GM18499 (cell line): ENCODE measurements around the gene IKZF1.
A peak's percentile ranks its signal among the peaks of the same experiment; 100 is the strongest.

Experiments used
- ATAC-seq: cut with Tn5 transposase; IDR thresholded peaks from one replicate; pipeline ENCODE4 v1.9.1; 2021; ENCODE audit warnings: moderate number of reproducible peaks; ENCODE audit not compliant: insufficient read depth, unreplicated experiment

Gene IKZF1

DNA sequence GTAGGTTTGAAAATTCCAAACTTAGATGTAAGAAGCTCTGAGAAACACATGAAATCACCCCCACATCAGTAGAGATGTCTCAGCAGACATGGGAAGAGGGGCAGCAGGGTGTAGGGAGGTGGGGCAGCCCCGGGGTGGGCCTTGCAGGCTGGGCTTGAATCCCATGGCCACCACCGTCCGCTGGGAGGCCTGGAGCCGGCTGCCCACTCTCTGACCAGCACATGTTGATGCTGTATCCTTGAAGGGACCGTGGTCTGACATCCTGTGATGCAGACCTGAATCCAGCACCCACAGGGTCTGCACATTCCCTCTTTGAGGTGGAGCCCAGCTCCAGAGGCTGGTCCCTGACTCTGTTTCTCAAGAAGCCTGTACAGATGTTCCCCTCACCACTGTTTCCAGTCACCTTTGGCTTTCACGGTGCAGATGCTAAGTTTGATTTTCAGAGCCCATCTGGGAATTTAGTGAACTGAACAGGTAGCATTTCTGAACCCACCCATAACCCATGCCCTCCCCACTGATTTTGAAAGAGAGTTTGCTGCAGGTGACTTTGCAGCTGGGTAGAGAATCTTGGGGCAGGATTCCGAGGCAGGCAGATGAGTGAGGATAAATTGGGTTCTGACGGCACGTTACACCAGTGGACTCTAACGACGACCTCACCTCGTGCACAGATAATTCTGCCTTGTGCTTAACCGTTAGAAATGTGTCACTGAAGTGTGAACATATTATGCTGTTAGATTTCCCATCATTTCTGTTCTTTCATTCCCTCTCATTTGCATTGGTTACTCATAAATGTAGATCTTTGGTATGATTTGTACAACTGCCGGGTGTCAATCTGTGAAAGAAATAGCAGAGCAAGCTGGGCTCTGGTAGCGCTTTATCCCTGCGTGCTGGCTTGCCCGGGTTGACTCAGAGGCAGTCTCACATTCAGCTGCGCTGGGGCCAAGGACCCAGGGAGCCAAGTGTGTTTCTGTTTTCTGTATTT is 45.7 kb downstream of the IKZF1 start:
- ATAC-seq: peak; percentile 64

DNA sequence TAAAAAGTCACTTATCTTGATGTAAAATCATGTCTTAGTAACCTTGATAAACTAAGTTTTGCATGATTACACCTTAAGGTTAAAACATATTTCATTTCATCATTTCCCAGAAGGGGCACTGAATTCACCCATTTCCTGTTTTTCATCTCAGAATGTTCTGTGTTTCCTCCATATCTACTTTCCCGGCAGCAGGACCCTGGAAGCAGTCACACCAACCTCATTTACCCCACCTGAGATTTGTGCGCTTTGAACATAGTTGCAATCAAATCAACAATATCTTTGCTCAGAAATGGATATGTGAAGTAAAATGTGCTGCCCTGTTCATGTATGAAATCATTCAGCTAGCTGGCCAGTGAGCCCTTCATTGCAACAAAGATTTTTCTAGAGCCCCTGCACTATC is 46.8 kb downstream of the IKZF1 start:
- no peak for ATAC-seq

DNA sequence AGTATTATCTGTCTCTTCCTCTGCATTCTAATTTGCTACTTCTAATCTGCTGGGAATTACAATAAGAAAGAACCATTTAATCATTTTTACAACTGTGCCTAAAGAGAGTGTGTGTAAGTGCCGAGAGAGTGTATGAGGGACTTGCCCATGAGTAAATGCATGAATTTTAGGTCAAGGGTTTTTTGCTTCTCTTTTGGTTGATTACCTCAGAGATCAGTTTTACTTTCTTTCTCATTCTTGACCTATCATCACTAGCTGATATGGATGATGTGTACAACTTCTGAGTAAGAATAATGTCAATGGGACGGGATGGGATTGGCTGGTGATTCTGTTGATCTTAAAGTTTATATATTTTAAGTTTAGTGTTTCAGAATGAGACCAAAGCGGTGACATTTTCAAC is 47.8 kb downstream of the IKZF1 start:
- ATAC-seq: peak; percentile 89

DNA sequence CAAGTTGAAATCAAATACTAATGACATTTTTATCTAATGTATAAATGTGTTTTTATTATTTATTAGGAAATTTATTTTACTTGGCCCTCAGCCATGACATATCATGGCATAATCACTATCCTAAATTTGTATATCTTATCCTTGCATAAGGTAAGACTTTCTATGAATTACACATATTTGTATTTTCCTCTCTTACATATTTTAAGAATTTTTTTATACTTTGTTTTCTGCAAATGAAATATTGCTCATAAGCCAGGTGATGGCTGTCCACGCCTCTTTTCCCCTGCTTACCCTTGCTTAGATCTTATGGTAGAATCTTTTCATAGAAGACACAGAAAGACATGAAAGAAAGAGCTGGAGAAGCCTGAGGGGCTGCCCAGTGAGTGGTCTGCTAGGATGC is 48.2 kb downstream of the IKZF1 start:
- no peak for ATAC-seq

DNA sequence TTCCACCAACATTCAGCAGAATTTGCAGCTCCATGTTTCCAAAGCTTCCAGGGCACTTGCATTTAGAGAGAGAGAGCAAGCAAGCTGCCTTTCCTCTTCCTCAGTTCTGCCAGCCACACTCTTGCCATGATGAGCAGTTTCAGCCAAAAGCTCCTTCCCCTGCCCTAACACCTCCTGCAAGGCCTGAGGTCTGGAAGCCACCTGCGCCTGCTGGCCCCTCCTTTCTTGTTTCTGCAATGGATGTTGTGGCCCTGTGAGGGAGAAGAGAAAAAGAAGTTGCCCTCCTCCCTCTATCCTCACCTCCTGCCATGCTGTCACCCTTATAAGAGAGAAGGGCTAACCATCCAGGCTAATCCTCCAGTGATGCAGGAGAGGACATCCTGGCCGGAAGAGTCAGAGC is 48.7 kb downstream of the IKZF1 start:
- ATAC-seq: no peak

DNA sequence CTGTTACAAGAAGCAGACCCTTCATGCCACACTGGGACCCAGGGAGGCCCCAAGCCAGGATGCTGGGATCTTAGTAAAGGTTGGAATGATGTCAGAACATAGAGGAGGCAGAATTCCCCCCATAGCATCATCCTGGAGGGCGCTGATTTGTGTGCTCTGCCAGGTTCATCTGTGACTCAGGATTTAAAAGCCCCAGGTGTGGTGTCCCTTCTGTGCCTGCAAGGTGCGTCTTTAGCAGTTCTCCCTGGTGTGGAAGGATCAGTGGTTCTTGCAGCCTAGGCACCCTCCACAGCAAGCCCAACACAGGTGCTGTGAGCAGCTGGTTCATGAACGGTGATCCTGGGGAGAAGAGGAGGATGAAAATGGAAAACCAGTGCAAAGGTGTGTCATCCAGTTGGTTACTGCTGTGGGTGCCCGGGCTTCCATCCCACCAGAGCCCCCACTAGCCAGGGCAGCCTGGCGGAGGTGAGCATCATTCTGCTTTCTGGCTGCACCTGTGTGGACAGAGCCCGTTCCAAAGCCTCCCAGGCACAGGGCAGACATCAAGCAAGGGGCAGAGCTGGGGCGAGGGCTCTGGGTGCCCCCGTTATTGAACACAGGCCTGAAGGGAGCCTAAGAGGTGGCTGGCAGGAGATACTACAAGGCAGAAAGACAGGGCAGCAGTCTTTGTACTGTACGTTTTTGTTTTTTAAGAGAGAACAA is 49.5 kb downstream of the IKZF1 start:
- no peak for ATAC-seq

DNA sequence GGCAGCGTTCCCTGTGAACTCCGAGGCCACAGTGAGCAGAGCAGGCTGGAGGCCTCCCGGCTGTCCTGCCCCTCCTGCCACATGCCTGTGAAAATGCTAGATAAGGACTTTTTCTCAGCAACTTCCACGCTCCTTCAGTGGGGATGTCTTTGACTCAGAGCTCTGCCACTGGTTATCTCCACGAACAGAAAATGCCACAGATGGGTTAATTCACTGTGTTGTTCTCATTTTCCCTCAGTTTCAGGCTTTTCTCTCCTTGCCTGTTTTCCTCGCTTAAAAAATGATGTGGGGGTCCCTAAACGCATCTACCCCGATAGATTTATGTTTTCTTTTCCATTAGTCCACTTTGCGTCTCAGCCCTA is 51.3 kb downstream of the IKZF1 start:
- no peak for ATAC-seq

DNA sequence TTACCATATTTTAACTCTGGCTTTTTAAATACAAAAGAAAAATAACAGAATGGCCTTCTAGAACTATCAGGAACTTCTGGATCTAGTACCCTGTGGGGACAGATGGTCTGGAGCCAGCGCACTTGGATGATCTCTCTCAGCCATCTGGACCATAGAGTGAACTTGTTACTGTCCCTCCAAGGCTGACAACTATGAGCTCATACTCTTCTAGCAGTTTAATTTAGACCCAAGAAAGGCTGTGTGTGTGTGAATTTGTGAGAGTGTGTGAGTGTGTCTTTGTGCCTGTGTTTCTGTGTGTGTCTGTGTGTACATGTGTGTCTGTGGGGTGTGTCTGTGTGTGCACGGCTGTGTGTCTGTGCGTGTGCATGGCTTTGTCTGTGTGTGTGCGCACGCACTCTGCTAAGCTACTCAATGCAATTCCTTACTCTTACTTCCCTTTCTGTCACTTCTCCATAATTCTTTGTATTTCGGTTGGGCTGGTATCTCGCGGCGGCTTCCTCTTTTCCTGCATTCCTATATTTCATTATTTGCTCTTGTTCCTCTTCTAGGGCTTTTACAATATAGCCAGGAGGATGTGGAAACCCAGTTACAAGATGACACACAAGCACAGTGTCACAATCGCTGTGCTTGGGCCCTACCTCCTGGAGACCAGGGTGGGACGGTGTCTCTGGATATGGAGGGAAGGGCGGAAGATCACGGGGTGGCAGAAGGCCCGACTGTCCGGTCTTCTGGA is 51.9 kb downstream of the IKZF1 start:
- no peak for ATAC-seq

DNA sequence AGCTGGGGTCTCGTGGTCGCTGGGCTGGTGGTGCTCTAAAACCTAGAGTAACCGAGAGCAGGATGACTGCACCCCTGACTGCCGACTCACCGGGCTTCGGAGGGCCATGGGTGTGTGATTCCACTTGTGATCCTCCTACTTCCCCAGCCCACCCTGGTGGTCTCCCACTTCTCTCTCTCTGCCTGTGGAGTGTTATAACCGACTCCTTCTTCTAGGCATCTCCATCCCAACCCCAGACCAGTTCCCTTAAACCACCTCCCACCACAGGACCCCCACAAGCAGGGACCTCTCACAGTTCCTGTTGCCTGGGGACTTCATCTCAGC is 52.4 kb downstream of the IKZF1 start:
- ATAC-seq: no peak

DNA sequence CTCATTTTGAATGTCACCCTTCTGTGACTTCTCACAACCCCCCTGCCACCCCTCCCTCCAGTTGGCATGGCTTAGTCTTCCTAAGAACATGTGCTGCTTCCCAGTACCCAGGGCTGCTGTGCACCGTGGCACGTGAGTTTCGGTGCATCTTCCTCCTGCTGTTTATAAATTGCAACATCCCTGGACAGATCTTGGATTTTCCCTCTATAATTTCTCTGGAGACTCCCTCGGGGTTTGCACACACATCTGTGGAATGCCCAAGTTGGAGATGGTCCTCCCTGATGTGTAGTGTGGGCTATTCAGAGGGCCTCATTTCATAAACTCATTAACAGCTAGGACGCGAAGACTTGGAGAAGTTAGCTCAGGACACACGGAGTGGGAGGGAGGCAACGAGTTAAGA is 52.9 kb downstream of the IKZF1 start:
- no peak for ATAC-seq

DNA sequence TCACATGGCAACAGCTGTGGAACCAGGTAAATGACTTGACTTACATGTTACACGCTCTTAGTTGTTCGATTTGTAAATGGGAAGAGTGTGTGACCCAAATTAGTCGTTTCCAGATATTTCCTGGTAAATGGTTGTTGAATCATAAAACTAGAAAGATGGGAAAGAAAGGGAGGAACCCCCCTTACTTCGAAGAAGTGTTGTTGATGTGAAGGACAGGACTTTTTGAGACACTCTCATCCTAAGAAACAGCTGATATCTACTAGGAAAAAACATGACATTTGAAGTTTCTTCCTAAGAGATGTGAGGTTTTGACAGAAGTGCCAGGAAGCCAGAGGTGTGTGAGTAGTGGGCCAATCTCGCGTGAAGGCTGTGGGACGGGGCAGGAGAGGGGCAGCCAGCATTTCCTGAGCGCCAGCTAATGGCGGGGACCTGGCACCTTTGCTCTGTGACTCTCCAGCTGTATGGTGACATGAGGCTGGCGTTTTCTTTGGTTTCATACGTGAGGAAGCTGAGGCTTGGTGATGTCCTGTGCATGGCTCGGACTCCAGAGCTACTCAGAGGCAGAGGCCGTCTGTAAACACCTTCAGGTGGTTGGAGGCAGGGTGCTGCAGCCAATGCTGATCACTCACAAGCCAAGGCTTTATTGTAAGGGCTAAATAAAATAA is 53.7 kb downstream of the IKZF1 start:
- ATAC-seq: no peak

DNA sequence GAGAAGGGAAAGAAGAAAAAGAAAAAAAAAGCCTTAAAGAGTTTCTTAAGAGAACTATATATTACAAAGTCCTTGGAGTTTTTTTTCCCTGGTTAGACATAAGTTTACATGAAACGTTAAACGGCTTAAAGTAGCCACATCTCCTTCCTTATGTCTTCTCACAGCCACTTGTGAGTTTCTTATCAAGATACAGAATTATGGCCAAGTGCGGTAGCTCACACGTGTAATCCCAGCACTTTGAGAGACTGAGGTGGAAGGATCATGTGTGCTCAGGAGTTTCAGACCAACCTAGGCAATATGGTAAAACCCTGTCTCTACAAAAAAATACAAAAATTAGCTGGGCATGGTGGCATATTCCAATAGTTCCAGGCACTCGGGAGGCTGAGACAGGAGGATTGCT is 54.3 kb downstream of the IKZF1 start:
- no peak for ATAC-seq

DNA sequence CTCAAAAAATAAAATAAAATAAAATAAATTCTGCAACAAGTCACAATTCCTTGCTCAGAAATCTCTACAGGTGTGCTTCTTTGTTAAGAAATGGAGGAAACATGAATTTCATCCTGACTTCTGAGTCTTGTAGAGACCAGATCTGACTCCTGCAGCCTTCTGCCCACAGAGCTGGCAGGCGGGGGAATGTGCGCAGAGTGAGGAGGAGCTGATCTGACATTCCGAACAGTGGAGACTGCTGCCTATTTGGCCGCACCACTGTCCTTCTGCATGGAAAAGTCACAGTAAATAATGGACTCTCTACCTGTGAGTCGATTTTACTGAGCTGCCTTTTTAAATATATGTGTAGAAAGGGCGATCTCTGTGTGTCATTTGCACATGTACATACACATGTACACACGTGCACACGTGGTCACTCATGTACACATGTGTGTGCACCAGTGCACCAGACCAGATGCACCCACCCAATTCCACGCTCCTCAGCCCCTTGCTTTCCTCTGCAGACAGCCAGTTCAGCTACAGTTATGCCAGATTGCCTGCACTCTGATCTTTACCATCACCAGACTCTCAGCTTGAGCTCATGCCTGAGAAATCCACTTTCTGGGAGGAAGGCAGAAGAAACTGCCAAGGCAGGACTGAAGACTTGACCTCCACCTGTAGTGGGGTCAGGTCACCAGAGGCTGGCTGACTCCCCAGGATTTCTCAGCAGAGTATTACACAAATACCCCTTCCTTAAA is 54.9 kb downstream of the IKZF1 start:
- no peak for ATAC-seq

DNA sequence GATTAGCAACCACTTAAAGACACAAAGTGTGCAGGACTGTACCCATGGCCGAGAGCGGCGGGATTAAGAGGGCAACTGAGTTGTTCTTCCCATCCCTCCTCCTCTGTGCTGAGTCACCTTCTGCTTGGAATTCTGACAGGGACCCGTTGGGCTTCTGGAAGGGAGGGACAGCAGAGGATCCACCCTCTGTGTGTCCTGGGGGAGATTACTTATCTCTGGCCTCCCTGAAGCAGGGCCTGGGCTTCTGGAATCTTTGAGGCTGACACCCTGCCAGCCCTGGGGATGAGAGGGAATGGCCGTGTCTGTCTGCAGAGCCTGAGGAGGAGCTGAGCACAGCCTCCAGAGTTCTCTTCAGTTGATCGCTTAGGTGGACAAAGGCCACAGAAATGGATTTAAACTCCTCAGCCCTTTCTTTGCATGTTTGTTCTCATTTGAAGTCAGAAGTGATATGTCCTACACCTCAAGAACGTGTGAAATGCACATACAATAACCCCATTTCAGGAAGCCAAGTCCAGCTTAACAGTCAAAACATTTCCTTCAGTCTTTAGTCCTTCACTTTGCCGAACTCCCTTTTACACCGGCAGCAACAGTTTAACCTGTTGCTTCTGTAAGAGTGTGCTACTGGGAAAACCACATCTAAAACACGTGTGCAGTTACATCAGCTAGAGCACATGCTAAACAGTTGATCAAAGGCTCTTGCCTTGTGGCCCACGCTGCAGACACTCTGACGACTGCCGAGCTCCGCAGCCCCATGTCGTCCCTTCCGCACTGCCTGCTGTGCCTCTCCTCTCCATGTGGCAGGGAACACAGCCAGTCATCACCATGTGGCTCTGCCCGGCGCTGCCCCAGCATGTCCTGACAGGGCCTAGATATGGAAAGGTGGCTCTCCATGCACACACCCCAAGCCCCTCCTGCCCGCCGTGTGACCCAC is 55.7 kb downstream of the IKZF1 start:
- no peak for ATAC-seq

DNA sequence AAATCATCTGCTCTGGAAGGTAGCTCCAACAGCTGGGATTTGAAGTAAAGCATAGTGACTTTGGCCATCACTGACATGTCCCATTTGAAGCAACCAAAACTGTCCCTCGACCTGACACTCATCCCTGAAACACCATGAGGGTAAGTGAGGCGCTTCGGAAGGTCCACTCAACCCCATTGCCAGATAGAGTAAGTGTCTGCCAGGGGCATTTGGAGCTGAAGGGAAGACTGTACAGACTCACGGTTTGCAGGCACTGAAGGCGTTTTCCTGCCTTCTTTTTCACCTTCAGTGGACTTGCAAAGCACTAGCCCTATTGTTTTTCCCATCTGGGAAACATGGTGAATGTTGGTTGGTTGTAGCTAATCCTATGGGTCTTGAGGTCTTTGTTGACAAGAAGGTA is 57.6 kb downstream of the IKZF1 start:
- ATAC-seq: no peak

DNA sequence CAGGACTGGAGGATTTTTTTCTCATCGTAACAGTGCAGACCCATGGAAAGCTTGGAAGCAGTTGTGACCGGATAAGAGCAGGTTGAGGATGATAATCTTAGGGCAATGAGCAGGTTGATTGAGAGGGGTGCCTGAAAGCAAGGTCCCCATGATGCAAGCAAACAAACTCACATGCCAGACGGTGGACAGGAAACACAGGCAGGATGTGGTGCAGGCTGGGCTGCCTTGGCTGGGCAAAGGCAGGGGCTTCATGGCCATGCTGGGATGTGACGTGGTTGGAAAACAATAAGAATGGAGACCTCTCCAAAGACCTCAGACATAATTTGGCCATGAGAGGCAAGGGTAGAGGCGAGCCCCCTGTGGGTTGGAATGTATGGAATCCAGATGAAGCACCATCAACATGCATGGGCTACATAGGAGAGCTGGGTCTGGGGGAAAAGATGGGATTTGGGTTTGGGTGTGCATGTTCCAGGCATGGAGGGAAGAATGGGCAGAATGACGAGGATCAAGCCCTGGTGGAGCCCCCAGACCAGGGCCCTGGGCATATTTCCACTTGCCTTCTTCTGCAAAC is 58.3 kb downstream of the IKZF1 start:
- no peak for ATAC-seq

DNA sequence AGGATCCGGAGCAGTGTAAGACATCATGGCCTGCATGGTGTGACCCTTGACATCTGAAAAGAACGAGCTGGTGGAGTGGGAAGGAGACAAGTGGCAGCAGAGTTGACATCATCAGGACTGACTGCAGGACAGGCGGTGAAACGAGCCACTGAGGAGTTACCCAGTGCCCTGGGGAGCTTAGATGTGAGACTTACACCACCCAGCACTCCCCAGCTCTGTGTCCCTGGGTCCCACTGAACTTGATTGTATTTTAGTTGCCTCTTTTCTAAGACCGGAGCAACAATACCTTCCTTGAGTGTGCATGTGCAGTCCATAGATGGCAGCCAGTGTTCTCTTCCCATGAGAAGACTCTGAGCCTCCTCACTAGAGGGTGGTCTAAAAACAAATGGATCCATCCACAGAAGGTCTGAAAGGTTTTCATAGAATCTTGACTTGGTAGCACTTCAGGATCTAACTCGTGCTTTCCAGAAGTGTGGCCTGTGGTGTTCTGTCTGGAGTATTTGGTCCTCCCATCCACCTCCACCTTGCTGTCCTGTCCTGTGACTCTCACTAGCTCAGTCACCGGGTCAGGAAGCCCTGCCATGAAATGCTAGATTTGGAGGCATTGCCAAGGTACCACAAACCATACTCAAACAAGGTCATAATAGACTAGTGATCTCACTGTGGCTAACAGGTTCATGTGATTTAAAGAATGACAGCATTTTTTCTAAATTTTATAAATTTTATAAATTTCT is 59.0 kb downstream of the IKZF1 start:
- no peak for ATAC-seq

DNA sequence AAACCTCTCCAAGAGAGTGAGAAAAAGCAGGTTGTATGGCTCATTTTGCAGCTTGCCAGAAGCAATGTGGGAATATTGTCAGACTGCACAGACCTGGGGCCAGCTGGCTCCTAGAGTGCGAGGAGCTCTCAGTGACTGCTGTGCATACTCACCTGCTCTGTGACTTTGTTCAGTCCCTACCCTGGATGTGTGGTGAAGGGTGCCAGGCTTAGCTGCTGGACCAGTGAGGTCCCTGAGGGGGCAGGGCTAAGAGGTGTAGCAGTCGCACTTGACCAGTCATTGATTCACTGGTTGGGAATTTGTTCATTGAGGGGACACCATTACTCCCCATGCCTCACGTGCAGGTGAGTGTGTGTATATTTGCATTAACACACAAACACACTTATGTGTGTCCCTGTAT is 60.1 kb downstream of the IKZF1 start:
- ATAC-seq: no peak
